HepG2 (cell line): ENCODE data around the gene ADGRV1. TPM values are rescaled to one million over a fixed set of nuclear protein-coding genes. Genes with fewer than 3 reads are reported as not detected.

ENCODE experiments used
- ATAC-seq: fragments of 200-7000 bp; cut with Tn5 transposase; 3 replicates; pipeline ENCODE4 v1.9.1; 2020; ENCODE audit warnings: mild to moderate bottlenecking, moderate library complexity
- BruUV-seq: library from RNA; stranded (reverse); fragments of 400-500 nt; replicated peaks from 2 replicates; lab custom pipeline; 2021; lab: Mats Ljungman, UMichigan
- CTCF ChIA-PET: fragments of 300-600 bp; formaldehyde crosslinking; extraction: SDS; loops from one replicate; lab custom pipeline; 2021; ENCODE audit warnings: low total read pairs, inconsistent platforms, low intra/inter-chr PET ratio; lab: Yijun Ruan, JAX
- POLR2A ChIA-PET: fragments of 350-600 bp; sonication (Branson Sonifier 250); formaldehyde crosslinking; loops from one replicate; lab custom pipeline; 2020; ENCODE audit warnings: antibody characterized with exemption, inconsistent platforms; lab: Yijun Ruan, JAX
- DNase-seq: peaks from one replicate; pipeline ENCODE4 v3.0.0-alpha.2; 2015; ENCODE audit warnings: low spot score
- FAIRE-seq: peaks from 3 replicates; lab custom pipeline; 2011; peaks lifted over from hg19 to GRCh38; lab: Jason Lieb, UNC
- H2AFZ ChIP-seq: one replicate; pipeline ENCODE4 v1.6.1; 2011; ENCODE audit warnings: low read length, inconsistent platforms
- H3K27ac ChIP-seq: fragments of 300-600 bp; 3 replicates; pipeline ENCODE4 v1.8.0; 2011; ENCODE audit warnings: mixed run types, mild to moderate bottlenecking, mixed read lengths, low read length, inconsistent platforms; ENCODE audit not compliant: insufficient read depth; ENCODE audit errors: extremely low read length
- H3K27me3 ChIP-seq, 2 experiments: fragments of 200-600 bp in 1 of 2; 2 replicates in 1 of 2; 3 replicates in 1 of 2; pipeline versions ENCODE4 v1.6.0 to v1.8.0; 2011; ENCODE audit warnings: low read length in 2 of 2, mild to moderate bottlenecking in 2 of 2, moderate library complexity in 2 of 2, inconsistent platforms in 1 of 2; ENCODE audit not compliant: insufficient read depth in 2 of 2, control insufficient read depth in 1 of 2
- H3K36me3 ChIP-seq, 2 experiments: fragments of 200-600 bp in 1 of 2; replicated peaks in 1 of 2; 2 replicates in 1 of 2; 3 replicates in 1 of 2; pipeline versions ENCODE4 v1.5.1 to v1.8.0; 2011; ENCODE audit warnings: low read length in 2 of 2, inconsistent platforms in 1 of 2; ENCODE audit not compliant: insufficient read depth in 2 of 2, control insufficient read depth in 1 of 2
- H3K4me1 ChIP-seq: 2 replicates; pipeline ENCODE4 v1.5.1; 2012; ENCODE audit warnings: low read length, inconsistent platforms; ENCODE audit not compliant: insufficient read depth
- H3K4me2 ChIP-seq: 2 replicates; pipeline ENCODE4 v1.6.0; 2011; ENCODE audit warnings: low read depth, low read length, inconsistent platforms
- H3K4me3 ChIP-seq, 3 experiments: fragments of 200-600 bp in 1 of 3; sonication (generic), shearing (Covaris generic) in 1 of 3; replicated peaks in 1 of 3; 2 replicates each; pipeline ENCODE4 v1.5.1; 2011 to 2016; ENCODE audit warnings: low read length in 3 of 3, inconsistent platforms in 2 of 3, low read depth in 2 of 3, mild to moderate bottlenecking in 2 of 3, control low read depth in 1 of 3, mixed read lengths in 1 of 3; ENCODE audit not compliant: insufficient read depth in 1 of 3
- H3K79me2 ChIP-seq: one replicate; pipeline ENCODE4 v1.6.1; 2011; ENCODE audit warnings: low read length, inconsistent platforms; ENCODE audit not compliant: insufficient read depth
- H3K9ac ChIP-seq: 2 replicates; pipeline ENCODE4 v1.6.0; 2011; ENCODE audit warnings: mild to moderate bottlenecking, low read depth, low read length, inconsistent platforms; ENCODE audit not compliant: insufficient read depth
- H3K9me3 ChIP-seq: 2 replicates; pipeline ENCODE4 v1.5.1; 2012; ENCODE audit warnings: mild to moderate bottlenecking, low read length
- H4K20me1 ChIP-seq: 2 replicates; pipeline ENCODE4 v1.6.0; 2011; ENCODE audit warnings: inconsistent platforms, mild to moderate bottlenecking, low read length, moderate library complexity; ENCODE audit not compliant: insufficient read depth
- GPN1 ChIP-seq: sonication (generic); formaldehyde crosslinking; IDR thresholded peaks from 2 replicates; pipeline ENCODE4 v1.5.1; 2020; ENCODE audit warnings: missing genetic modification reagents, borderline replicate concordance
- HCFC1 ChIP-seq: fragments of 150-350 bp; IDR thresholded peaks from 2 replicates; pipeline ENCODE4 v1.6.1; 2014; ENCODE audit warnings: low read depth, low read length
- HNRNPK ChIP-seq: fragments of 200-400 bp; formaldehyde crosslinking; IDR thresholded peaks from 2 replicates; pipeline ENCODE4 v1.6.1; 2018; ENCODE audit warnings: low read length, low read depth, moderate library complexity, mild to moderate bottlenecking; ENCODE audit not compliant: poor library complexity, severe bottlenecking
- NFE2 ChIP-seq: sonication (generic); formaldehyde crosslinking; IDR thresholded peaks from 2 replicates; pipeline ENCODE4 v1.4.0; 2020; ENCODE audit warnings: missing genetic modification reagents
- SIN3A ChIP-seq: IDR thresholded peaks from 2 replicates; pipeline ENCODE4 v1.6.1; 2011; ENCODE audit warnings: low read depth, mild to moderate bottlenecking, control low read depth, low read length, borderline replicate concordance
- SMC3 ChIP-seq: IDR thresholded peaks from 2 replicates; pipeline ENCODE4 v1.6.1; 2011; ENCODE audit warnings: low read length, improper control_type of control experiment
- ZBTB2 ChIP-seq: sonication (generic); formaldehyde crosslinking; IDR thresholded peaks from 2 replicates; pipeline ENCODE4 v1.8.0; 2022; ENCODE audit warnings: low read depth, missing genetic modification reagents
- ZFX ChIP-seq: sonication (generic); formaldehyde crosslinking; IDR thresholded peaks from 2 replicates; pipeline ENCODE4 v1.4.0; 2020; ENCODE audit warnings: mild to moderate bottlenecking, low read depth, missing genetic modification reagents, moderate library complexity
- ZMYM4 ChIP-seq: sonication (generic); formaldehyde crosslinking; IDR thresholded peaks from 2 replicates; pipeline ENCODE4 v1.8.1; 2023; ENCODE audit warnings: mild to moderate bottlenecking, missing genetic modification reagents
- ZNF10 ChIP-seq: sonication (generic); formaldehyde crosslinking; IDR thresholded peaks from 2 replicates; pipeline ENCODE4 v1.4.0; 2020; ENCODE audit warnings: mild to moderate bottlenecking, low read depth, missing genetic modification reagents, borderline replicate concordance
- ZNF253 ChIP-seq: sonication (generic); formaldehyde crosslinking; IDR thresholded peaks from 2 replicates; pipeline ENCODE4 v1.8.0; 2022; ENCODE audit warnings: mild to moderate bottlenecking, missing genetic modification reagents, borderline replicate concordance
- WGBS: methylation state at CpG from one replicate; pipeline ENCODE4 v1.1.6; 2017; ENCODE audit warnings: low lambda C conversion rate; 5-methylcytosine and 5-hydroxymethylcytosine counted together
- in situ Hi-C: cut with HindIII; loops from 2 replicates; pipeline ENCODE4 v1.10.0; 2017; ENCODE audit warnings: low pct_unique_long_range_greater_than_20kb; ENCODE audit not compliant: extremely low pct_ligation_motif_present
- intact Hi-C: fragments of 100-400 bp; cut with micrococcal nuclease; formaldehyde crosslinking; loops from one replicate; pipeline ENCODE4 v1.10.0; 2022; ENCODE audit not compliant: unreplicated experiment
- polyA plus RNA-seq, 8 experiments: library from polyadenylated mRNA; depleted of rRNA in 3 of 8; stranded (reverse) in 7 of 8; unstranded in 1 of 8; fragments of >200 nt; fragmentation: Illumina TruSeq in 4 of 8; extraction: Trizol in 4 of 8; gene quantifications; 2 replicates each; pipeline versions ENCODE4 v1.2.1 to v1.2.3, GENCODE V29; 2011 to 2016; ENCODE audit warnings: low read depth in 4 of 8, missing spikeins in 1 of 8, mixed read lengths in 1 of 8; ENCODE audit not compliant: insufficient read depth in 1 of 8
- total RNA-seq, 5 experiments: library from RNA; depleted of rRNA; stranded (reverse); fragments of >200 nt; fragmentation: Illumina TruSeq; extraction: Trizol; gene quantifications; 2 replicates each; pipeline ENCODE4 v1.2.3, GENCODE V29; 2016; ENCODE audit warnings: low read depth in 1 of 5
- TF ChIP-seq, protein P1 (sequence below): sonication (generic); formaldehyde crosslinking; IDR thresholded peaks from 2 replicates; pipeline ENCODE4 v1.4.0; 2020; ENCODE audit warnings: mild to moderate bottlenecking, missing genetic modification reagents, borderline replicate concordance
- TF ChIP-seq, protein P2 (sequence below): sonication (generic); formaldehyde crosslinking; IDR thresholded peaks from 2 replicates; pipeline ENCODE4 v1.4.0; 2020; ENCODE audit warnings: missing genetic modification reagents, borderline replicate concordance
- TF ChIP-seq, protein P3 (sequence below): sonication (generic); formaldehyde crosslinking; IDR thresholded peaks from 2 replicates; pipeline ENCODE4 v1.5.0; 2020; ENCODE audit warnings: missing genetic modification reagents

ADGRV1 gene
- total and polyA plus RNA-seq, 2 of the 13 experiments (the other 11 are each of a cell fraction or from before 2014, with no cell fraction given), result 1.7 to 3.9 TPM

- FAIRE-seq (no peak), DNase-seq (no peak), ATAC-seq (no peak)
- 14% methylated on average over 4 of the region's 4 CpGs for WGBS
- H3K36me3 ChIP-seq, result no peaks in the 10 kb centered on the region
- BruUV-seq, result no TSS peak
- intact Hi-C loops, result no loop called here
- peaks cover 20% of the 10 kb centered on the region for H3K4me1 ChIP-seq
- ChIA-PET CTCF (no interaction called here), POLR2A (no interaction called here)
- no peaks in the 10 kb centered on the region for H3K9me3 ChIP-seq
- no peak overlapping the region for H3K27ac ChIP-seq
- no peaks in the 10 kb centered on the region for H3K27me3 ChIP-seq
- in situ Hi-C loops, result no loop called here
- H2AFZ ChIP-seq, result no peak overlapping the region
- no peak overlapping the region for H3K4me3 ChIP-seq
- H3K79me2 ChIP-seq, result no peaks in the 10 kb centered on the region
- no peaks in the 10 kb centered on the region for H4K20me1 ChIP-seq
- no peak overlapping the region for H3K4me2 ChIP-seq
- no peak overlapping the region for H3K9ac ChIP-seq
- TF ChIP-seq ZNF253 (no peak), HNRNPK (no peak), SMC3 (no peak), ZBTB2 (CRISPR knock-in tag) (no peak), ZNF10 (CRISPR knock-in tag) (no peak), SIN3A (no peak), GPN1 (CRISPR knock-in tag) (no peak), NFE2 (CRISPR knock-in tag) (no peak), ZMYM4 (CRISPR knock-in tag) (no peak), HCFC1 (no peak), ZFX (CRISPR knock-in tag) (no peak)
- TF ChIP-seq, protein P1, sequence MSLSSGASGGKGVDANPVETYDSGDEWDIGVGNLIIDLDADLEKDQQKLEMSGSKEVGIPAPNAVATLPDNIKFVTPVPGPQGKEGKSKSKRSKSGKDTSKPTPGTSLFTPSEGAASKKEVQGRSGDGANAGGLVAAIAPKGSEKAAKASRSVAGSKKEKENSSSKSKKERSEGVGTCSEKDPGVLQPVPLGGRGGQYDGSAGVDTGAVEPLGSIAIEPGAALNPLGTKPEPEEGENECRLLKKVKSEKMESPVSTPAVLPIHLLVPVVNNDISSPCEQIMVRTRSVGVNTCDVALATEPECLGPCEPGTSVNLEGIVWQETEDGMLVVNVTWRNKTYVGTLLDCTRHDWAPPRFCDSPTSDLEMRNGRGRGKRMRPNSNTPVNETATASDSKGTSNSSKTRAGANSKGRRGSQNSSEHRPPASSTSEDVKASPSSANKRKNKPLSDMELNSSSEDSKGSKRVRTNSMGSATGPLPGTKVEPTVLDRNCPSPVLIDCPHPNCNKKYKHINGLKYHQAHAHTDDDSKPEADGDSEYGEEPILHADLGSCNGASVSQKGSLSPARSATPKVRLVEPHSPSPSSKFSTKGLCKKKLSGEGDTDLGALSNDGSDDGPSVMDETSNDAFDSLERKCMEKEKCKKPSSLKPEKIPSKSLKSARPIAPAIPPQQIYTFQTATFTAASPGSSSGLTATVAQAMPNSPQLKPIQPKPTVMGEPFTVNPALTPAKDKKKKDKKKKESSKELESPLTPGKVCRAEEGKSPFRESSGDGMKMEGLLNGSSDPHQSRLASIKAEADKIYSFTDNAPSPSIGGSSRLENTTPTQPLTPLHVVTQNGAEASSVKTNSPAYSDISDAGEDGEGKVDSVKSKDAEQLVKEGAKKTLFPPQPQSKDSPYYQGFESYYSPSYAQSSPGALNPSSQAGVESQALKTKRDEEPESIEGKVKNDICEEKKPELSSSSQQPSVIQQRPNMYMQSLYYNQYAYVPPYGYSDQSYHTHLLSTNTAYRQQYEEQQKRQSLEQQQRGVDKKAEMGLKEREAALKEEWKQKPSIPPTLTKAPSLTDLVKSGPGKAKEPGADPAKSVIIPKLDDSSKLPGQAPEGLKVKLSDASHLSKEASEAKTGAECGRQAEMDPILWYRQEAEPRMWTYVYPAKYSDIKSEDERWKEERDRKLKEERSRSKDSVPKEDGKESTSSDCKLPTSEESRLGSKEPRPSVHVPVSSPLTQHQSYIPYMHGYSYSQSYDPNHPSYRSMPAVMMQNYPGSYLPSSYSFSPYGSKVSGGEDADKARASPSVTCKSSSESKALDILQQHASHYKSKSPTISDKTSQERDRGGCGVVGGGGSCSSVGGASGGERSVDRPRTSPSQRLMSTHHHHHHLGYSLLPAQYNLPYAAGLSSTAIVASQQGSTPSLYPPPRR (CRISPR knock-in tag), result no peak
- TF ChIP-seq, protein P2, sequence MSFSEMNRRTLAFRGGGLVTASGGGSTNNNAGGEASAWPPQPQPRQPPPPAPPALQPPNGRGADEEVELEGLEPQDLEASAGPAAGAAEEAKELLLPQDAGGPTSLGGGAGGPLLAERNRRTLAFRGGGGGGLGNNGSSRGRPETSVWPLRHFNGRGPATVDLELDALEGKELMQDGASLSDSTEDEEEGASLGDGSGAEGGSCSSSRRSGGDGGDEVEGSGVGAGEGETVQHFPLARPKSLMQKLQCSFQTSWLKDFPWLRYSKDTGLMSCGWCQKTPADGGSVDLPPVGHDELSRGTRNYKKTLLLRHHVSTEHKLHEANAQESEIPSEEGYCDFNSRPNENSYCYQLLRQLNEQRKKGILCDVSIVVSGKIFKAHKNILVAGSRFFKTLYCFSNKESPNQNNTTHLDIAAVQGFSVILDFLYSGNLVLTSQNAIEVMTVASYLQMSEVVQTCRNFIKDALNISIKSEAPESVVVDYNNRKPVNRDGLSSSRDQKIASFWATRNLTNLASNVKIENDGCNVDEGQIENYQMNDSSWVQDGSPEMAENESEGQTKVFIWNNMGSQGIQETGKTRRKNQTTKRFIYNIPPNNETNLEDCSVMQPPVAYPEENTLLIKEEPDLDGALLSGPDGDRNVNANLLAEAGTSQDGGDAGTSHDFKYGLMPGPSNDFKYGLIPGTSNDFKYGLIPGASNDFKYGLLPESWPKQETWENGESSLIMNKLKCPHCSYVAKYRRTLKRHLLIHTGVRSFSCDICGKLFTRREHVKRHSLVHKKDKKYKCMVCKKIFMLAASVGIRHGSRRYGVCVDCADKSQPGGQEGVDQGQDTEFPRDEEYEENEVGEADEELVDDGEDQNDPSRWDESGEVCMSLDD, result no peak
- TF ChIP-seq, protein P3, sequence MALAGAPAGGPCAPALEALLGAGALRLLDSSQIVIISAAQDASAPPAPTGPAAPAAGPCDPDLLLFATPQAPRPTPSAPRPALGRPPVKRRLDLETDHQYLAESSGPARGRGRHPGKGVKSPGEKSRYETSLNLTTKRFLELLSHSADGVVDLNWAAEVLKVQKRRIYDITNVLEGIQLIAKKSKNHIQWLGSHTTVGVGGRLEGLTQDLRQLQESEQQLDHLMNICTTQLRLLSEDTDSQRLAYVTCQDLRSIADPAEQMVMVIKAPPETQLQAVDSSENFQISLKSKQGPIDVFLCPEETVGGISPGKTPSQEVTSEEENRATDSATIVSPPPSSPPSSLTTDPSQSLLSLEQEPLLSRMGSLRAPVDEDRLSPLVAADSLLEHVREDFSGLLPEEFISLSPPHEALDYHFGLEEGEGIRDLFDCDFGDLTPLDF, result no peak
Observed at GRCh38 chr5:91123901-91124300, 565.3 kb downstream of the ADGRV1 start.
